Measurements from ENCODE around the gene TMEM174. TPM values are rescaled to one million over a fixed set of nuclear protein-coding genes. Genes with fewer than 3 reads are reported as not detected.

Gene TMEM174
- total and polyA plus RNA-seq, 4 donors = not detected

- H3K9me3 ChIP-seq (ENCODE audit: control insufficient read depth in 4 of 4, low read length in 3 of 4) = no peaks in the 10 kb centered on the region
- DNase-seq (ENCODE audit: low spot score) = no peak
- H3K9ac ChIP-seq (ENCODE audit: low read depth in 1 of 2, low read length in 2 of 2) = no peak overlapping the region
- WGBS = 88% methylated on average over 1 of the region's 1 CpG
- H3K4me3 ChIP-seq (ENCODE audit: low read depth in 1 of 3, low read length in 3 of 3) = no peak overlapping the region
- TF ChIP-seq FOXA2 (IDR thresholded peaks at IDR 0.05) (no peak), HNF4A (conservative IDR thresholded peaks at IDR 0.05) (no peak), EGR1 (IDR thresholded peaks at IDR 0.05; ENCODE audit: low read depth in 2 of 2) (no peak), YY1 (IDR thresholded peaks at IDR 0.05) (no peak), HNF4G (IDR thresholded peaks at IDR 0.05) (no peak), ZBTB33 (IDR thresholded peaks at IDR 0.05) (no peak), RXRA (IDR thresholded peaks at IDR 0.05) (no peak), SP1 (IDR thresholded peaks at IDR 0.05) (no peak), MAX (IDR thresholded peaks at IDR 0.05) (no peak), TAF1 (conservative IDR thresholded peaks at IDR 0.05) (no peak), RAD21 (IDR thresholded peaks at IDR 0.05) (no peak), REST (IDR thresholded peaks at IDR 0.05) (no peak), NR2F2 (IDR thresholded peaks at IDR 0.05) (no peak)
- no peaks in the 10 kb centered on the region for H3K36me3 ChIP-seq (ENCODE audit: control insufficient read depth in 4 of 4, insufficient read depth in 3 of 4, low read depth in 1 of 4, low read length in 3 of 4)
- H3K4me1 ChIP-seq (ENCODE audit: control insufficient read depth in 4 of 4, insufficient read depth in 4 of 4, low read length in 3 of 4) = no peaks in the 10 kb centered on the region
- no peak overlapping the region for H3K27ac ChIP-seq (ENCODE audit: low read depth in 1 of 2, low read length in 2 of 2)
- no peaks in the 10 kb centered on the region for H3K27me3 ChIP-seq (ENCODE audit: control insufficient read depth in 4 of 4, insufficient read depth in 4 of 4, low read length in 3 of 4)
These were observed 42.2 kb upstream of the TMEM174 start for GRCh38 chr5:73130811-73131210.

GRCh38 chr5:73131711-73132425 lies 41.1 kb upstream of the TMEM174 start:
- Histone ChIP-seq H3K9me3 (ENCODE audit: control insufficient read depth in 4 of 4, low read length in 3 of 4) (no peaks in the 10 kb centered on the region), H3K27me3 (ENCODE audit: control insufficient read depth in 4 of 4, insufficient read depth in 4 of 4, low read length in 3 of 4) (no peaks in the 10 kb centered on the region), H3K9ac (ENCODE audit: low read depth in 1 of 2, low read length in 2 of 2) (no peak overlapping the region), H3K4me3 (ENCODE audit: low read depth in 1 of 3, low read length in 3 of 3) (no peak overlapping the region), H3K36me3 (ENCODE audit: control insufficient read depth in 4 of 4, insufficient read depth in 3 of 4, low read depth in 1 of 4, low read length in 3 of 4) (no peaks in the 10 kb centered on the region), H3K4me1 (ENCODE audit: control insufficient read depth in 4 of 4, insufficient read depth in 4 of 4, low read length in 3 of 4) (no peaks in the 10 kb centered on the region), H3K27ac (ENCODE audit: low read depth in 1 of 2, low read length in 2 of 2) (no peak overlapping the region)
- WGBS = 81% methylated on average over 3 of the region's 3 CpGs
- DNase-seq (ENCODE audit: low spot score) = no peak
- TF ChIP-seq TAF1 (conservative IDR thresholded peaks at IDR 0.05) (no peak), GABPA (IDR thresholded peaks at IDR 0.05 in 1 of 2, conservative IDR thresholded peaks at IDR 0.05 in 1 of 2) (no peak), RXRA (IDR thresholded peaks at IDR 0.05) (no peak), CTCF (IDR thresholded peaks at IDR 0.05; ENCODE audit: low read depth, low read length, missing input control) (no peak), EGR1 (IDR thresholded peaks at IDR 0.05; ENCODE audit: low read depth in 2 of 2) (no peak), YY1 (IDR thresholded peaks at IDR 0.05) (no peak), SP1 (IDR thresholded peaks at IDR 0.05) (no peak), FOXA1 (IDR thresholded peaks at IDR 0.05) (no peak), NR2F2 (IDR thresholded peaks at IDR 0.05) (no peak), MAX (IDR thresholded peaks at IDR 0.05) (no peak), HNF4G (IDR thresholded peaks at IDR 0.05) (no peak), REST (IDR thresholded peaks at IDR 0.05) (no peak), RAD21 (IDR thresholded peaks at IDR 0.05) (no peak), JUND (IDR thresholded peaks at IDR 0.05) (no peak), FOXA2 (IDR thresholded peaks at IDR 0.05) (no peak), HNF4A (conservative IDR thresholded peaks at IDR 0.05) (no peak), ATF3 (IDR thresholded peaks at IDR 0.05) (no peak)
